RKO (cell line): ENCODE data around the gene AXIN2.
"Not testable (repeated sequence)": the region's sequence is repeated elsewhere in the genome, so short reads cannot be mapped to it uniquely, and the experiment has no call there.

Source experiments
- DNase-seq: peaks from one replicate; pipeline ENCODE4 v3.0.0-alpha.2; 2016; ENCODE audit warnings: low spot score

The AXIN2 gene

DNA sequence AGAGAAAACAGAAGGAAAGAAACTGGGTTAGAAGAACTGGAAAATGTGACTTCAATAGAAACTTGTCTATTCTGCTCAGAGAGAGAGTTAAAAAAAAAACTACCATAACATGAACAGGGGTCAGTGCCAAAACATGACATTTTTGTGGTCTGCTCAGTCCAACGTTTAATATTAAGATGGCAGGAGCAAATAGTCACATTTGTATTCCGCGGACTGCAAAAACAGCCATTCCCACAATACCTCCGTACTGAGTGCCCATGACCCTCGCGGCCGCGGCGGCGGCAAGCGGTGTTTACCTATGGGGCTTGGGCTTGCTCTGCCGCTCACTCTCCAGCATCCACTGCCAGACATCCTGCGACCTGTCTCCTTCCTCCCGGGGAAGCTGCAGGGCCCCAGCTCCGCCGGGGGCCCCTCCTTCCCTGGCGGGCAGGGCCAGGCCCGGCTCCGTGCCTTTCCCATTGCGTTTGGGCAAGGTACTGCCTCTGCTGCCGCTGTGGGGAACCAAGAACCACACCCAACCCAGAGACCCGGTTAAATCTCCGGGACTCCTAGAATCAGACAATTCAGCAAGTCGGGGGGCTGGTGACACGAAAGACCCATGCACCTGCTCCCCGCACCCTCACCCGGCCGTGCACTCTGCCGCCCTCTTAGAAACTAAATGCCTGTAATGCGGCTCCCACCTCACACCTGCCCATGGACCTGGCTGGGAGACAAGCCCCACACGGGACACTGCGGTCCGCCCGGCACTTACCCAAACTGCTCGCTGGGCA, 24.7 kb downstream of the AXIN2 start:
- DNase-seq = no peak

DNA sequence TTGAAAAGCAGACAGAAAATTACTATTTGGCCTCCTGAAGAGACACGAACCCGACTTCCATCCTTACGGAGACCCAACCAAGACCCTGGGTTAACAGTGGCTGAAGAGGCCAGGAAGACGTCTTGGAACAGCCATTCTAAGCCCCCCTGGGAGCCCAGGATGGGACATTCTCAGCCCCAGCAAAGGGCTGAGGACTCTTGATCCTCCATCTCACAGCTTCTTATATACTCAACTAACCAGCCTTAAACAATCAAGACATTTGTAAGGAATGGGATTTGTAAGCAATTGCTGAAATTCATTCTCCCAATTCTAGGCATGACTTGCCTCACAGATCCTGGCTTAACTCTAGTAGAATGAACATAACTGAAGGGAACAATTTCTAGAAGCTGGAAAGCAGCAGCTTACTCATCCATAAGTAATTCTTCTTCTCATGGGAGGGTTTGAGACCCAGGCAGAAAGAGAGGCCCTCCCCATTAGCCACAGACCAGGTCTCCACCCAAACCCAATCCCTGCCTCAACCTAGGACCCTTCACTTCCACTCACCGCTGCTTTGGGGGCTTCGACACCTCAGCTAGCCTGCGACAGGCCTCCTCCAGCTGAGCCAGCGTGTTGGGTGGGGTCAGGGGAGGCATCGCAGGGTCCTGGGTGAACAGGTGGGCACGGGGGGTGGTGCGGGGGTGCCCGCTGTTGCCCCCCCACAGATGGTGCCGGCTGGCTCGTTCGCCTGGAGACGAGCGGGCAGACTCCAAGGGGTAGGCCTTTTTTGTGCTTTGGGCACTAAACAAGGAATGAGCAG, 25.5 kb downstream of the AXIN2 start:
- no peak for DNase-seq

GRCh38 chr17:65533852-65534457, 27.5 kb downstream of the AXIN2 start:
- no peak for DNase-seq

DNA sequence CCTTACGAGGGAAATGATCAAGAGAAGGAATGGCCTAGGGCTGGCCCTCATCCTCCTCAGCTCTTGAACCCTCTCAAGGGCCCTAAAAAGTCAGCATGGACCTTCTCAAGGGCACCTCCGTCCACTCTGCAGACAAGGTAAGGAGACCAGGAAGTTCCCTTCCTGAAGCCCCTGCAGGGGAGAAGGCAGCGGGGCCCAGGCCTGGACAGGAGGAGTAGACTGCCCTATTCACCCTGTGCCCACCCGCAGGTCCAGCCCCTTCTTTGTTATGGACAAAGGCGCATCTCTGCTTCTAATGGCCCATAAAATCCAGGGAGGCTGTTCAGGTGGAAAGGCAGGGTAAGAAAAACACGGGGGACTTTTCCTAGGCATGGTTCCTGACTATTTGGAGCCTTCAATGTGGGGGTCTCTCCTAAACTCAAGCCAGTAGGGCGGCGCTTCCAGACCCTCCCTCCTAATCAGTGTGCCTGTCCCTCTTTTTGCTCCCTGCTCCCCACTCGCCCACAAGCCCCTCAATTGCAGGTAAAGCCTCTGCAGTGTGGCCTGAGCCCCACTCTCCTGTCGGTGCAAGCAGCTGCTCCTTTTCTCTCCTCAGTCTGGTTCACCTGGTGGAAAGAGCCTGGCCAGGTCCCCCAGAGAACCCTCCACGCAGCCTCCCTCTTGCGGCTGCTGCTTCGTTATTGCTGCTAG, 28.2 kb downstream of the AXIN2 start:
- DNase-seq = no peak

DNA sequence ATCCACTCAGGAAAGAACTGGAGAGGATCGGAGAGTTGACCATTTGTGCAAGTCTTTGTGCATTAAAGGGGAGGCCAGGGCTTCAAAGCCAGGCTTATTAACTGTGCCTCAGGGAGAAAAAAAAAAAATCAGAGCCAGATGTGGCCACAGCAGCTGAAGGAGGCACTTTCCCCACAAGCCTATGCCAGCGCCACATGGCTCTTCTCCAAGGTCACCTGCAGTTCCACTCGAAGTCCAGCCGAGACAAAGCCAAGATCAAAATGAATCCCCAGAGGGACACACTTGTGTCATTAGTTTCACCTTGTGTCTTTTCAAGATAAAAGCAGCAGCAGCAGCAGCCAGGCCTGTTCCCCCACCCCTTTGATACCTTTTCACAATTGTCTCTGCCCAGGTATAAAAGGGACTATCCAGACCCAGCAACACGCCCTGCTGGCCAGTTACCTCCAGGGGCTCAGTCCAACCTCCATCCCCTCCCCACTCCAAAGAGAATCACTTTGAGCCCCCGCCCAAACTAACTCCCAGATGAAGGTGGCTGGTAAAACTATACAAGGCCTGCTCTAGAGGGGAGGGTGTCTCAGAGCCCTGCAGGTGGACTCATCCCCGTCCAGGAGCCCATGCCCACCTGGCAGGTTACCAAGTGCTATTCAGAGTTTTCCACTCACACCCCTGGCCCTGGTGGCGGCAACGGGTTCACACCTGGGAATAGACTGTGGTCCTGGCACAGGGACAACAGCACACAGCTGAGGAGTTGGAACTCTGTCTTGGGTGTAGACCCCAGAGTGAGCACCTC, 29.2 kb downstream of the AXIN2 start:
- DNase-seq = no peak

GRCh38 chr17:65531256-65532100, 30.0 kb downstream of the AXIN2 start:
- no peak for DNase-seq

DNA sequence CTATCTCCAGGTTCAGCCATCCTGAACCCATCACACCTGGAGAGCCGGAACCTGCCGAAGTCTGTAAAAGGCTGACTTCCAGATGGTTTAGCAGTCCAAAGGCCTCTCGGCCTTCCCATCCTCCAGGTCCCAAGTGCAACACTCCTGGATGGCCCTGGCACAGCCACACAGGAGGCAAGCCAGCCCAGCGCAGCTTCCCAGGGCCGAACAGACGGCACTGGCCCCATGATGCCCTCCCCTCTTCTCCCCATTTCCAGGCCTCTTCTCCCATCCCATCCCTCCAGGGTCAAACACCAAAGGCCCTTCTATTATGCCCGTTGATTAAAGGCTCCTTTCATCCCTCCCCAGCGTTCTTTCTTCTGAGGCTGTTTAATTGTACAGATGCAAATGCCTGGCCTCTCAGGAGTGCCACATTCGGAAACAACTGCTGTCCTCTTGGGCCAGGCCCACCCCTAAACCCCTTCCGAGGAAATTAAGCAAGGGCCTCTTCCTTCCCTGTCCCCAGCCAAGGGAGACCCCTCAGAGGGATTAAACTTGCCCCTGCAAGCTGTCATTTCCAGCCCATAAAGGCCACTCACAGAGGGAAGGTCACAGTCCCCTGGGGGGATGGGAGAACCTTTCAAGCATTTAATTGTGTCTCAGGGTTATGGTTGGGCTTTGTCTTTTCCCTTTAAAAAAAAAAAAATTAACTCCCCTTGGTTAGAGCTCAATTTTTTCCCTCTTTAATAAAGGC, 30.8 kb downstream of the AXIN2 start:
- no peak for DNase-seq

DNA sequence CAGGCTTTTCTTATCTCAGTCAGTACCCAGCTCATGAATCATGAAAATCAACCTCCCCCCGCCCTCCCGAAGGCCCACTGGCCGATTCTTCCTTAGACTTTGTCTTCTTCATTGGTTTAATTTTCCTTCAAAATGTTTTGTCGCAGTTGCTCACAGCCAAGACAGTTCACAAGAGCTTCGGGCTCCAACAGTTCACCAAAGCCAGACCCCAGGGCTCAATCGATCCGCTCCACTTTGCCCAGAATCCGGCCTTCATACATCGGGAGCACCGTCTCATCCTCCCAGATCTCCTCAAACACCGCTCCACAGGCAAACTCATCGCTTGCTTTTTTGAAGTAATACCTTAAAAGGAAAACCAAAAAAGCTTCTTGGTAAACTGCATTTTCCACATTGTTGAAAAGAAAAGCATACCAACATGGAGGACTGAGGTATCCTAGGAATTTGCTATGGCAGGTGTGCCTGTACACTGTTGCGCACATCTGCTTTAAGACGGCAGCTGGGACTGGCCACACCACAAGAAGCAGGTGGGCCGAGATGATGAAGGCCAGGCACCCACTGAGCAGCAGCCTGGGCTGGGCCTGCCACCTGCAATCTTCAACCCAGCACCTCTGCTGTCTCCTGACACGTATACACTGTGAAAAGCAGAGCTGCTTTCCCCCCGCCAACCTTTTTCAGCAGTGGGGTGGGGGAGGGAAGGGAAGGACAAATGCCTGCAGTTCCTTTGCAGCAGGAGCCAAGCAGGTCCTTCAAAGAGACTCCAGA, 31.5 kb downstream of the AXIN2 start:
- DNase-seq = no peak

GRCh38 chr17:65529040-65529633, 32.3 kb downstream of the AXIN2 start:
- DNase-seq = no peak

GRCh38 chr17:65527857-65528591, 33.4 kb downstream of the AXIN2 start:
- DNase-seq = no peak

- DNase-seq = no peak
Measured at GRCh38 chr17:65527381-65527780, 34.1 kb downstream of the AXIN2 start.

DNA sequence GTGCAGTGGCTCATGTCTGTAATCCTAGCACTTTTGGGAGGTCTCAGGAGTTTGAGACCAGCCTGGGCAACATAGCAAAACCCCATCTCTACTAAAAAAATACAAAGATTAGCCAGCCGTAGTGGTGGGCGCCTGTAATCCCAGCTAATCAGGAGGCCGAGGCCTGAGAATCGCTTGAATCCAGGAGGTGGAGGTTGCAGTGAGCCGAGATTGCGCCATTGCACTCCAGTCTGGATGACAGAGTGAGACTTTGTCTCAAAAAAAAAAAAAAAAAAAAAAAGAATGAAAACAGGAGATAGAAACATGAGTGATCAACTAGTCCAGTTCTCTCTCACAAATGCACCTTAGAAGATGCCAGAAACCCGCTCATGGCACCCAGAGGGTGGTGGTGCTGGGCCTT, 34.6 kb downstream of the AXIN2 start:
- DNase-seq = not testable (repeated sequence)

DNA sequence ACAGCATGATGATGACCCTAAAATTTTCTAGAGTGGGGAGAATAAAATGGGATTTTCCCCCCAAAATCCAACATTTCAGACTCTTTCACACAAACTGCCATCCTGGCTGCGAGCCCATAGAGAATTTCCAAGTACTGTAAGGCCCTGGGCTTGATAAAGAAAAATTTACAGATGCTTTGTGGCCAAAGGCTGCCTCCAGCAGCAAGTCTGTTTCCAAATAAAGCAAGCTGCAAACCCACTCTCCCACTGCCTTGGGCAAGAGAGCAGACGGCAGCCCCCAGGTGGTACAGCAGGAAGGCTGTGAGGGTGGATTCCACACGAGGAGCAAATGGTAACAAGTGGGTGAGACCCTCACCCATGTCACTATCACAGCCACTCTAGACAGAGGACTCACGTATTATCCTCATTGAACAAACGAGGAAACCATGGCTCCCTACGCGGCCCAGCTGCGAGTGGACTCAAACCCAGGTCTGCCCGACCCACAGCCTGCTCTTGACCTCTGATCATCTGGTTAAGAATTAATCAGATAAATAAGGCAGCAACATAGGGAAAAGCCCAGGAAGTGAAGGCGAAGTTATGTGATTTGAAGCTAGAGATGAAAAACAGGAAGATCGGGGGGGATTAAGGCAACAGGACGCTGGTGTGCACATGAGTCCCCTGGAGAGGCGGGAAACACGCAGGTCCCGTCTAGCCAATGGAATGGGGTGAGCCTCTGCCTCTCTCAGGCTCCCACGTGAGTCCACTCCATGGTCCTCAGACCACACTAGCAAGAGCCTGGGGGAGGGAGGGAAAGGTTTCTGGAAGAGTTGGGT, 37.4 kb downstream of the AXIN2 start:
- DNase-seq = no peak

- no peak for DNase-seq
Measured at GRCh38 chr17:65523411-65523810, 38.0 kb downstream of the AXIN2 start.

- no peak for DNase-seq
Measured at GRCh38 chr17:65522751-65523404, 38.6 kb downstream of the AXIN2 start.

GRCh38 chr17:65519462-65519861, 42.0 kb downstream of the AXIN2 start:
- DNase-seq = no peak

- no peak for DNase-seq
Measured at GRCh38 chr17:65518256-65518655, 43.2 kb downstream of the AXIN2 start.
